Lower leg skin (tissue), 4 donors: ENCODE measurements around the gene LRRN3. TPM values are rescaled to one million over a fixed set of nuclear protein-coding genes. Genes with fewer than 3 reads are reported as not detected.

Experiments
- DNase-seq, 2 donors: peaks; one replicate each; pipeline ENCODE4 v3.0.0-alpha.2; 2019; ENCODE audit warnings: low spot score in 2 of 2
- H3K4me3 ChIP-seq: fragments of 200-600 bp; sonication (generic); 2 replicates; pipeline ENCODE4 v1.5.1; 2017; ENCODE audit warnings: mild to moderate bottlenecking, low read depth; ENCODE audit not compliant: poor library complexity, severe bottlenecking
- CTCF ChIP-seq, 3 donors: fragments of 450-650 bp; IDR thresholded peaks; one replicate each; pipeline ENCODE4 v1.5.1; 2016; ENCODE audit warnings: antibody characterized with exemption in 3 of 3, mild to moderate bottlenecking in 3 of 3, moderate library complexity in 2 of 3
- POLR2A ChIP-seq, 2 donors: fragments of 450-650 bp; IDR thresholded peaks; one replicate each; pipeline ENCODE4 v1.6.1; 2016 to 2017; ENCODE audit warnings: antibody characterized with exemption in 2 of 2, mild to moderate bottlenecking in 1 of 2, moderate library complexity in 1 of 2
- WGBS, 2 donors: methylation state at CpG; one replicate each; pipeline ENCODE4 v1.1.5; 2018; 5-methylcytosine and 5-hydroxymethylcytosine counted together
- intact Hi-C: fragments of 100-400 bp; cut with DNase I; formaldehyde crosslinking; loops from one replicate; pipeline ENCODE4 v1.15.0; 2023; ENCODE audit warnings: low total_unique reads
- total RNA-seq, 4 donors: library from RNA; depleted of rRNA; stranded (reverse); fragments of >200 nt; gene quantifications; one replicate each; pipeline ENCODE4 v1.1.0, GENCODE V29; 2016

The LRRN3 gene
- total RNA-seq, 4 donors from 2014 or later, result 0.16 TPM; not detected in 3

DNA sequence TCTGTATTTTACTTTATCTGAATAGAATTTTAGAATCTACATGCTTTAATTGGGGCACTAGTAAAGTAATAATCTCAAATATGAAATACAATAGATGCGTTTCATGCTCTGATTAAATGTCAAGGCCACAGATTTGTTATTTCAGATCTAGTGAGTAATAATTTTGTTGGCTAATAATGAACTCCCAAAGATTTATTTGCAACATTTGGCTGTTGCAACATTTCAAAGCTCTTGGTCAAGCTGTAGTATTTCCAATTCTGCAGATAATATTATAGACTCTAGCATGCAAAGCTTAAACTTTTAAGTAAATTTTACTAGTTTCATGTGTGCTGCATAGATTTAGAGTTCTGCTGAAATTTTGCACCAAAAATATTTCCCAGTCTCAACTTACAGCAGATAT is 16.7 kb downstream of the LRRN3 start:
- TF ChIP-seq CTCF (IDR thresholded peaks at IDR 0.05), result no peak
- TF ChIP-seq POLR2A (IDR thresholded peaks at IDR 0.05), result no peak
- WGBS, 2 donors, result 39 to 47% methylated on average over 1 of the region's 1 CpG
- intact Hi-C loops, result no loop called here

GRCh38 chr7:111108000-111108399 is 17.1 kb downstream of the LRRN3 start:
- no peak for TF ChIP-seq CTCF (IDR thresholded peaks at IDR 0.05)
- no peak for TF ChIP-seq POLR2A (IDR thresholded peaks at IDR 0.05)
- DNase-seq, result no peak
- H3K4me3 ChIP-seq, result no peak overlapping the region
- WGBS, 2 donors, result 54 to 65% methylated on average over 1 of the region's 1 CpG
- intact Hi-C loops, result no loop called here

More for the DNA sequence above, 16.7 kb downstream of the LRRN3 start:
- DNase-seq, result no peak
- H3K4me3 ChIP-seq, result no peak overlapping the region

DNA sequence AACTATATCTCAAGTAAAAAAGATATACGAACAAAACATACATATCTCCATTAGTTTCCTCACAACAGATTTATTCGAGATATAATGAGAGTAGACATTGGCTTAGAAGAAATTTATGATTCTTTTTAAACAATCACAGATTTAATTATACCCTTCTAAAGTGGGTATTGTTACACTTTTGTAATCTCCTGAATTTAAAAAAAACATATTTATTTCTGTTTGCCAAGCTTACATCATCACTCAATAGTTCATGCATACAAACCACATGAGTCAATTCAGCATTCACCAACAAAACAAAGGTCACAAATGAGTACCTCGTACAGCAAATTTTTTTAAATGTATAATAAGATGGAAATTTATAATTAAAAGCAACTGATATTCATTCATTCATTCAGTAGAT is 17.6 kb downstream of the LRRN3 start:
- WGBS, 2 donors, result 64 to 70% methylated on average over 3 of the region's 3 CpGs
- DNase-seq, result no peak
- H3K4me3 ChIP-seq, result no peak overlapping the region
- TF ChIP-seq POLR2A (IDR thresholded peaks at IDR 0.05) (no peak), CTCF (IDR thresholded peaks at IDR 0.05) (no peak)
- intact Hi-C loops, result no loop called here

GRCh38 chr7:111112439-111112838 is 21.5 kb downstream of the LRRN3 start:
- TF ChIP-seq CTCF (IDR thresholded peaks at IDR 0.05), result no peak
- TF ChIP-seq POLR2A (IDR thresholded peaks at IDR 0.05), result no peak
- WGBS, 2 donors, result 66 to 78% methylated on average over 2 of the region's 2 CpGs
- DNase-seq, result no peak
- H3K4me3 ChIP-seq, result no peak overlapping the region
- intact Hi-C loops, result no loop called here

DNA sequence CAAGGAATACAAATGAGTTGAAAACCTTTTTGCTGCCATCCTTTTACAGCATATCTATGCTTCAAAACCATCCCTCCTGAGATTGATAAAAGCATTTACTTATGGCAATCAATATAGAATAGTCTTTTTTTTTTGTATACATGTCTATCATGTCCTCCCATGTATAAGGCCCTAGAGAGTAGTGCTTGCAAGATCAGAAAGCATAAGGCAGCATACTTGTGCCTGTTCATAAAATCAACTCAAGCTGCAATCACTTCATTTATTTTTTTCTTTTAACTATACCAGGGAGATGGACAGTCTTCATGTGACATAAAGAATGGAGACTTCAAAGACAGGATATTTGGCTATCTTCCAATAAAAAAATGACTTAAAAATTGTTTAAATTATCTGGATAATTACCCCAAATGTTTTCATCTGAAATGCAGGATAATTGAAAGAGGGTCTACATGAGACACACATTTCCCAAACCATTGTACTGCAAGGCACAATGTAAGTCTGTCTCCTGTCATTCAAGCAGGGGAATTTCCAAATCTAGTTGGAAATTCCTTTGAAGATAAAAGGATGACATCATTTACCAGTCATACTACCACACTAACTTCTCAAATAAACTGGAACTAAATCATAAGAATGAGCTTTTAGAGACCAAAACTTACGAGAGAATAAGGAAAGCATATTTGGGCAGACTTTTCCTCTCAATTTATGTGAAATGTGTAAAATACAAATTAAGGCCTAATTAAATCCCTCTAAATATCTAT is 22.5 kb downstream of the LRRN3 start:
- TF ChIP-seq CTCF (IDR thresholded peaks at IDR 0.05) (no peak), POLR2A (IDR thresholded peaks at IDR 0.05) (no peak)
- intact Hi-C loops, result no loop called here
- 39 to 45% methylated on average over 1 of the region's 1 CpG for WGBS, 2 donors
- no peak overlapping the region for H3K4me3 ChIP-seq
- DNase-seq, result no peak

- 89 to 100% methylated on average over 2 of the region's 2 CpGs for WGBS, 2 donors
- intact Hi-C loops, result no loop called here
- no peak for DNase-seq
- no peak for TF ChIP-seq CTCF (IDR thresholded peaks at IDR 0.05)
- TF ChIP-seq POLR2A (IDR thresholded peaks at IDR 0.05), result no peak
- H3K4me3 ChIP-seq, result no peak overlapping the region
Measured at GRCh38 chr7:111115966-111116365, 25.0 kb downstream of the LRRN3 start.
